K562 (cell line): ENCODE data around the gene DHRS13. TPM values are rescaled to one million over a fixed set of nuclear protein-coding genes. Genes with fewer than 3 reads are reported as not detected.
A peak's percentile ranks its signal among the peaks of the same experiment; 100 is the strongest.

Source experiments
- ASH1L ChIP-seq: fragments of 450-650 bp; IDR thresholded peaks from 2 replicates; pipeline ENCODE4 v1.6.1; 2018; ENCODE audit warnings: borderline replicate concordance, mild to moderate bottlenecking, low read depth; ENCODE audit not compliant: partially characterized antibody
- E2F1 ChIP-seq: sonication (generic); formaldehyde crosslinking; IDR thresholded peaks from 2 replicates; pipeline ENCODE4 v1.8.1; 2023; ENCODE audit warnings: mild to moderate bottlenecking, missing genetic modification reagents, moderate library complexity
- FOXA3 ChIP-seq, 2 experiments: fragments of 450-650 bp in 1 of 2; sonication (generic) in 1 of 2; formaldehyde crosslinking; IDR thresholded peaks in 1 of 2; conservative IDR thresholded peaks in 1 of 2; 2 replicates each; pipeline versions ENCODE4 v1.4.0 to v1.8.0; 2020 to 2022; ENCODE audit warnings: mild to moderate bottlenecking in 2 of 2, missing genetic modification reagents in 1 of 2
- FOXK2 ChIP-seq, 2 experiments: fragments of 450-650 bp; IDR thresholded peaks in 1 of 2; conservative IDR thresholded peaks in 1 of 2; 2 replicates each; pipeline ENCODE4 v1.6.1; 2016; ENCODE audit warnings: low read depth in 2 of 2, mild to moderate bottlenecking in 1 of 2
- GABPA ChIP-seq: fragments of 200-800 bp; sonication (Bioruptor generic); conservative IDR thresholded peaks from 2 replicates; pipeline ENCODE4 v1.6.1; 2016; ENCODE audit warnings: low read depth, missing genetic modification characterization, missing compliant biosample characterization
- HDGF ChIP-seq: fragments of 450-650 bp; IDR thresholded peaks from 2 replicates; pipeline ENCODE4 v1.6.1; 2016
- KHSRP ChIP-seq: fragments of 450-650 bp; IDR thresholded peaks from 2 replicates; pipeline ENCODE4 v1.6.1; 2017
- MTF1 ChIP-seq: fragments of 250-450 bp; sonication (Bioruptor Pico); IDR thresholded peaks from 2 replicates; pipeline ENCODE4 v1.9.0; 2021; ENCODE audit warnings: moderate library complexity, mild to moderate bottlenecking, inconsistent platforms, borderline replicate concordance
- MXD1 ChIP-seq: fragments of 250-450 bp; sonication (Bioruptor Pico); IDR thresholded peaks from 2 replicates; pipeline ENCODE4 v1.8.0; 2021; ENCODE audit warnings: borderline replicate concordance, mild to moderate bottlenecking, moderate library complexity; ENCODE audit not compliant: poor library complexity, severe bottlenecking
- POLR2AphosphoS2 ChIP-seq: IDR thresholded peaks from 2 replicates; pipeline ENCODE4 v1.6.1; 2012; ENCODE audit warnings: low read length, improper control_type of control experiment
- POLR2H ChIP-seq: IDR thresholded peaks from 2 replicates; pipeline ENCODE4 v1.6.1; 2016; ENCODE audit warnings: missing genetic modification characterization, low read depth, mild to moderate bottlenecking, control low read depth, missing compliant biosample characterization, moderate library complexity
- SREBF2 ChIP-seq: sonication (generic); formaldehyde crosslinking; IDR thresholded peaks from 2 replicates; pipeline ENCODE4 v1.4.0; 2020; ENCODE audit warnings: mild to moderate bottlenecking, missing genetic modification reagents
- TAF7 ChIP-seq: fragments of 450-650 bp; IDR thresholded peaks from 2 replicates; pipeline ENCODE4 v1.6.1; 2016; ENCODE audit warnings: missing genetic modification characterization, missing compliant biosample characterization
- TARDBP ChIP-seq: fragments of 450-650 bp; IDR thresholded peaks from 2 replicates; pipeline ENCODE4 v1.6.1; 2016
- TFAM ChIP-seq: fragments of 250-450 bp; sonication (Bioruptor Pico); conservative IDR thresholded peaks from 2 replicates; pipeline ENCODE4 v1.5.0; 2021; ENCODE audit warnings: mild to moderate bottlenecking, moderate library complexity
- TOE1 ChIP-seq, 2 experiments: fragments of 450-650 bp in 1 of 2; sonication (generic) in 1 of 2; formaldehyde crosslinking in 1 of 2; IDR thresholded peaks; 2 replicates each; pipeline versions ENCODE4 v1.7.1 to v1.8.0; 2016 to 2022; ENCODE audit warnings: borderline replicate concordance in 2 of 2, mild to moderate bottlenecking in 2 of 2, antibody characterized with exemption in 1 of 2, inconsistent platforms in 1 of 2, low read depth in 1 of 2, missing genetic modification reagents in 1 of 2, moderate library complexity in 1 of 2
- TSHZ1 ChIP-seq: fragments of 250-450 bp; sonication (Bioruptor Pico); IDR thresholded peaks from 2 replicates; pipeline ENCODE4 v1.4.0; 2020; ENCODE audit warnings: mild to moderate bottlenecking, moderate library complexity
- ZBTB43 ChIP-seq: sonication (generic); formaldehyde crosslinking; IDR thresholded peaks from 2 replicates; pipeline ENCODE4 v1.8.0; 2023; ENCODE audit warnings: mild to moderate bottlenecking, missing genetic modification reagents
- ZEB2 ChIP-seq: fragments of 450-650 bp; IDR thresholded peaks from 2 replicates; pipeline ENCODE4 v1.6.1; 2016
- ZNF436 ChIP-seq: fragments of 250-450, 450-650 bp; sonication (Bioruptor Pico); formaldehyde crosslinking; IDR thresholded peaks from 2 replicates; pipeline ENCODE4 v1.7.0; 2020; ENCODE audit warnings: mild to moderate bottlenecking
- polyA plus RNA-seq, 8 experiments: library from polyadenylated mRNA; depleted of rRNA in 4 of 8; stranded (reverse) in 5 of 8; unstranded in 3 of 8; fragments of >200 nt; fragmentation: Nextera tagmentation in 2 of 8; fragmentation: Illumina TruSeq in 1 of 8; extraction: Ambion mirVana in 2 of 8; extraction: Trizol in 1 of 8; gene quantifications; 2 replicates each; pipeline versions ENCODE4 v1.2.1 to v1.2.3, GENCODE V29; 2011 to 2014; ENCODE audit warnings: inconsistent platforms in 1 of 8, missing spikeins in 1 of 8
- total RNA-seq, 7 experiments: library from RNA; depleted of rRNA in 6 of 7; stranded (reverse); fragments of >200 nt in 6 of 7; fragmentation: Illumina TruSeq in 2 of 7; extraction: Trizol in 2 of 7; gene quantifications; 2 replicates each; pipeline versions ENCODE4 v1.2.1 to v1.2.3, GENCODE V29; 2011 to 2021; ENCODE audit warnings: low replicate concordance in 1 of 7

DHRS13 gene
- total and polyA plus RNA-seq, 9 of the 15 experiments (the other 6 are each of a cell fraction or from before 2014, with no cell fraction given): 0.32 to 52.3 (median 34.3) TPM; not detected in 1

- peak; percentile 83; the same call in 1 of the 2 replicates for TF ChIP-seq POLR2AphosphoS2
- TF ChIP-seq ZNF436: peak; percentile 26; the same call in 1 of the 2 replicates
- TF ChIP-seq KHSRP: no peak
- TF ChIP-seq HDGF: no peak
- TF ChIP-seq SREBF2 (CRISPR knock-in tag): no peak
- peak; percentile 67; the same call in 1 of the 2 replicates for TF ChIP-seq TOE1 (IDR thresholded peaks at IDR 0.05; ENCODE audit: borderline replicate concordance)
- 0 out of 2 replicates have a peak, but pooled peaks have one; percentile 62 for TF ChIP-seq TOE1 (CRISPR knock-in tag; IDR thresholded peaks at IDR 0.05; ENCODE audit: borderline replicate concordance, low read depth)
- 0 out of 2 replicates have a peak, but pooled peaks have one; percentile 22 for TF ChIP-seq TARDBP
- TF ChIP-seq ASH1L: peak; percentile 85
- TF ChIP-seq MXD1 (CRISPR knock-in tag): peak; percentile 85
- no peak for TF ChIP-seq MTF1 (CRISPR knock-in tag)
- TF ChIP-seq TFAM (CRISPR knock-in tag): no peak
- TF ChIP-seq ZBTB43 (CRISPR knock-in tag): no peak
- TF ChIP-seq TSHZ1 (CRISPR knock-in tag): no peak
- peak; percentile 33; the same call in 1 of the 2 replicates for TF ChIP-seq E2F1 (CRISPR knock-in tag)
- no peak for TF ChIP-seq FOXA3 (CRISPR knock-in tag; conservative IDR thresholded peaks at IDR 0.05 in 1 of 2, IDR thresholded peaks at IDR 0.05 in 1 of 2)
- TF ChIP-seq TAF7 (tag): peak; percentile 91
- peak; percentile 65 to 69 for TF ChIP-seq FOXK2 (conservative IDR thresholded peaks at IDR 0.05 in 1 of 2, IDR thresholded peaks at IDR 0.05 in 1 of 2; ENCODE audit: low read depth in 2 of 2)
- TF ChIP-seq POLR2H (tag): peak; percentile 84
- TF ChIP-seq GABPA: peak; percentile 44
- no peak for TF ChIP-seq ZEB2
These were observed 48.2 kb downstream of the DHRS13 start, which contains the start of gene ERAL1 (continued) for GRCh38 chr17:28854457-28855335.
